ENCODE measurements around the gene RILPL1.

Gene RILPL1

DNA sequence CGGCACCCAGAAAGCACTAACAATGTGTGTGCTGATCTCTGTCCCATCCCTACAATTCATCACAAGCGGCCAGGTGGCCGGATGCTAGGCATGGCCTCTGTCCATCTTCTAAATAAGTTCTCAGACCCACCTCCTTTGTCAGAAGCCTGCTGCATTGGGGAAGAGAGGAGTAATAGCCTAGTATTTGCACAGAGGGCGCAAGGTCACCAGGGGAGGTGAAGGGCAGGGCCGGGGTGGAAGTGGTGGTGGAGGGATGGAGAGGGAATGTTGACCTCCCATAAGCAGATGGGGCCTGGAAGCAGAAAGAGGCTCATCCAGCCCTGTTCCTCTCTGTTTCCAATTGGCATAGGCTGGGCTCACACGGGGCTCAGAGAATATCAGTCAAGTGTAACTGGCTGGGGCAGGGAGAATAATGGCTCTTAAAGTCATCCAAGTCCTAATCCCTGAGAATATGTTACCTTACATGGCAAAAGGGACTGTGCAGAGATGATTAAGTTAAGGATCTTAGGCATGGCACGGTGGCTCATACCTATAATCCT lies 6.9 kb downstream of the RILPL1 start:
- TF ChIP-seq TEAD4 (IDR thresholded peaks at IDR 0.05) (no peak), ZBTB7A (IDR thresholded peaks at IDR 0.05; ENCODE audit: low read depth) (no peak), YY1 (IDR thresholded peaks at IDR 0.05; ENCODE audit: low read depth) (no peak), TAF1 (IDR thresholded peaks at IDR 0.05; ENCODE audit: low read depth) (no peak), EP300 (IDR thresholded peaks at IDR 0.05; ENCODE audit: borderline replicate concordance) (no peak), EGR1 (IDR thresholded peaks at IDR 0.05) (no peak), NFIC (IDR thresholded peaks at IDR 0.05) (no peak), TCF12 (IDR thresholded peaks at IDR 0.05; ENCODE audit: low read depth) (no peak), CREB1 (IDR thresholded peaks at IDR 0.05; ENCODE audit: low read depth) (no peak), MAX (IDR thresholded peaks at IDR 0.05) (no peak), CEBPB (IDR thresholded peaks at IDR 0.05) (no peak), RAD21 (IDR thresholded peaks at IDR 0.05; ENCODE audit: low read depth) (no peak), FOXM1 (IDR thresholded peaks at IDR 0.05; ENCODE audit: borderline replicate concordance, low read depth) (no peak), REST (IDR thresholded peaks at IDR 0.05; ENCODE audit: low read depth) (no peak)
- TF ChIP-seq, protein P1, sequence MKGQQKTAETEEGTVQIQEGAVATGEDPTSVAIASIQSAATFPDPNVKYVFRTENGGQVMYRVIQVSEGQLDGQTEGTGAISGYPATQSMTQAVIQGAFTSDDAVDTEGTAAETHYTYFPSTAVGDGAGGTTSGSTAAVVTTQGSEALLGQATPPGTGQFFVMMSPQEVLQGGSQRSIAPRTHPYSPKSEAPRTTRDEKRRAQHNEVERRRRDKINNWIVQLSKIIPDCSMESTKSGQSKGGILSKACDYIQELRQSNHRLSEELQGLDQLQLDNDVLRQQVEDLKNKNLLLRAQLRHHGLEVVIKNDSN (IDR thresholded peaks at IDR 0.05), result no peak

DNA sequence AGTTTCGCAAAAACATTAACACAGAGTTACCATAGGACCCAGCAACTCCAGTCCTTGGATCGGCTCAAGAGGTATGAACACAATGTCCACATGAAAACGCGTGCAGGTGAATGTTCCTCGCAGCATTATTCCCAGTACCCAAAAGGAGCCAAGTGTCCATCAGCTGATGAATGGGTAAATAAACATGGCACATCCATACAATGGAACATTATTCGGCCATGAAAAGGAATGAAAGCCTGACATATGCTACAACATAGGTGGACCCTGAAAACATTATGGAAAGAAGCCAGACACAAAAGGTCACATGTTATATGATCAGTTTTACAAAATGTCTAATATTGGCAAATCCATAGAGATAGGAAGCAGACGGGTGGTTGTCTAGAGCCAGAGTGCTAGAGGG lies 9.1 kb downstream of the RILPL1 start:
- TF ChIP-seq EGR1 (IDR thresholded peaks at IDR 0.05), result no peak
- TF ChIP-seq TEAD4 (IDR thresholded peaks at IDR 0.05), result no peak
- no peak for TF ChIP-seq FOXM1 (IDR thresholded peaks at IDR 0.05; ENCODE audit: borderline replicate concordance, low read depth)
- no peak for TF ChIP-seq NFIC (IDR thresholded peaks at IDR 0.05)
- TF ChIP-seq, protein P1 (IDR thresholded peaks at IDR 0.05), result no peak
- TF ChIP-seq CEBPB (IDR thresholded peaks at IDR 0.05), result no peak
- TF ChIP-seq MAX (IDR thresholded peaks at IDR 0.05), result no peak
- no peak for TF ChIP-seq REST (IDR thresholded peaks at IDR 0.05; ENCODE audit: low read depth)
- no peak for TF ChIP-seq YY1 (IDR thresholded peaks at IDR 0.05; ENCODE audit: low read depth)
- no peak for TF ChIP-seq TAF1 (IDR thresholded peaks at IDR 0.05; ENCODE audit: low read depth)
- no peak for TF ChIP-seq CREB1 (IDR thresholded peaks at IDR 0.05; ENCODE audit: low read depth)
- TF ChIP-seq RAD21 (IDR thresholded peaks at IDR 0.05; ENCODE audit: low read depth), result no peak
- no peak for TF ChIP-seq EP300 (IDR thresholded peaks at IDR 0.05; ENCODE audit: borderline replicate concordance)
- TF ChIP-seq TCF12 (IDR thresholded peaks at IDR 0.05; ENCODE audit: low read depth), result no peak
- TF ChIP-seq ZBTB7A (IDR thresholded peaks at IDR 0.05; ENCODE audit: low read depth), result no peak

DNA sequence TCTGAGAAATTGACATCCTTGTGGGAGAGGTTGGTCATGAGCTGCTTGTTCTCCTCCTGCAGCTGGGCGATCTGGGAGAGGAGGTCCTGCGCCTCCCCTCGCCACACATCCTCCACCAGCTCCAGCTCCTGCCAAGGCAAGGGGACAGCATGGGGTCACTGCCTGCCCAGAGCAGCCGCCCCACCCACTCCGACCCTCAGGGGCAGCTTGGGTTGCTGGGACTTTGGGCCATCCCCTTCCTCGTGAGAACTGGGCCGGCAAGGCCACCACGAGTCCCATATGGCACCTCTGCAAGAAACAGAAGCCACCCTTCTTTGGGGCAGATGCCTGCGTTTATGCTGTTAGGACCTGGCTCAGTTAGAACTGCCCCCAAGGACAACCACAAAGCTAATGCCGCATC lies 10.0 kb downstream of the RILPL1 start:
- TF ChIP-seq, protein P1 (IDR thresholded peaks at IDR 0.05), result no peak
- TF ChIP-seq FOXM1 (IDR thresholded peaks at IDR 0.05; ENCODE audit: borderline replicate concordance, low read depth) (no peak), CEBPB (IDR thresholded peaks at IDR 0.05) (no peak), MAX (IDR thresholded peaks at IDR 0.05) (no peak), YY1 (IDR thresholded peaks at IDR 0.05; ENCODE audit: low read depth) (no peak), ZBTB7A (IDR thresholded peaks at IDR 0.05; ENCODE audit: low read depth) (no peak), RAD21 (IDR thresholded peaks at IDR 0.05; ENCODE audit: low read depth) (no peak), TEAD4 (IDR thresholded peaks at IDR 0.05) (no peak), CREB1 (IDR thresholded peaks at IDR 0.05; ENCODE audit: low read depth) (no peak), NFIC (IDR thresholded peaks at IDR 0.05) (no peak), EGR1 (IDR thresholded peaks at IDR 0.05) (no peak), TAF1 (IDR thresholded peaks at IDR 0.05; ENCODE audit: low read depth) (no peak), TCF12 (IDR thresholded peaks at IDR 0.05; ENCODE audit: low read depth) (no peak), EP300 (IDR thresholded peaks at IDR 0.05; ENCODE audit: borderline replicate concordance) (no peak), REST (IDR thresholded peaks at IDR 0.05; ENCODE audit: low read depth) (no peak)
